Ecto neural progenitor cell (in vitro differentiated cells): ENCODE data around the gene GCK.
A peak's percentile ranks its signal among the peaks of the same experiment; 100 is the strongest.
"Not testable (repeated sequence)": the region's sequence is repeated elsewhere in the genome, so short reads cannot be mapped to it uniquely, and the experiment has no call there.

ENCODE experiments used
- DNase-seq: peaks from one replicate; pipeline ENCODE4 v3.0.0-alpha.2; 2018; ENCODE audit warnings: low spot score

GCK gene

DNA sequence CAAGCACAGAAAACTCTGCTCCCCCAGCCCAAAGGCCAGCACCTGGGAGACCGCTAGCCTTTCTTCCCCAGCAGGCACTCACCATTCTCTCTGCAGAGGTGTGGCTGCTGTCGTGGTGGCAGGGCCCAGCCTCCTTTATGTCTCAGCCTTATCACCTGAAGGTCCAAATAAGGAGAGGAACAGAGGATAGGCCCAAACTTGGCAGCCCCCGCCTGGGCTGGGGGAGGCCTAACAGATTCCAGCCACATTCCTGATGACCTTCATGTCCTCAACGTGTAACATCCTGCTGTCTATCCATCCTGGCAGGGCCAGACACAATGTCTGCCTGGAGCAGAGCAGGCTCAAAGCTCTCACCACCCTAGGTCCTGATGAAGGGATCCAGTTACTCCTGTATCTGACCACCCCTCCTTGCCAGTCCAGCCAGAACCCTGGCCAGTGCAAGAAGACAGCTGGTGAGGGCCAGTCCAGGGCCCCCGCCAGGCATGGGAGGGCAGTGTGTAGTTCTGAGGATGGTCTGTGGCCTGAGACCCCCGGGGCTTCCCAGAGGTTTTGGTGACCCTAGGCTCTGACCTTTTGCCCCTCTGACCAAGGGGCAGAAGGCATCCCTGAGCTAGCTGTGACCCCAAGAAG lies 47.9 kb downstream of the GCK start, which contains the start of gene MYL7:
Gene MYL7 (minus strand): TSS at position 112 of the 630 bp plus-strand sequence. CDS start 27 bp downstream, at position 85.
- no peak for DNase-seq

DNA sequence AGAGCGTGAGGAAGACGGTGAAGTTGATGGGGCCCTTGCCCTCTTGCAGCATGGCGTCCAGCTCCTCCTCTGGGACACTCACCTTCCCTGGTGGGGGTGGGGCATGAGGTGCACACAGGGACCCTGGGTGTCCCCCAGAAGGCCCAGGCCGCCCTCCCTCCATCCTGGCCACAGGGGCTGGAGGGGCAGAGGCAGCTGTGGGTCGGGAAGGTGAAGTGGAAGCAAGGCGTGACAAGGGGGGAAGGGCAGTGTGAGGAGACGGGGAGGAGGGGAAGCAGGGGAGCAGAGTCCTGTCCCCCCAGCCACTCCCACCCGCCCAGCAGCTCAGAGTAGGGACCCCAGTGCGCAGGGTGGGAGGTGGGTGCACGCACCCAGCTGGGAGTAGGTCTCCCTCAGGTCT lies 48.9 kb downstream of the GCK start:
- no peak for DNase-seq

DNA sequence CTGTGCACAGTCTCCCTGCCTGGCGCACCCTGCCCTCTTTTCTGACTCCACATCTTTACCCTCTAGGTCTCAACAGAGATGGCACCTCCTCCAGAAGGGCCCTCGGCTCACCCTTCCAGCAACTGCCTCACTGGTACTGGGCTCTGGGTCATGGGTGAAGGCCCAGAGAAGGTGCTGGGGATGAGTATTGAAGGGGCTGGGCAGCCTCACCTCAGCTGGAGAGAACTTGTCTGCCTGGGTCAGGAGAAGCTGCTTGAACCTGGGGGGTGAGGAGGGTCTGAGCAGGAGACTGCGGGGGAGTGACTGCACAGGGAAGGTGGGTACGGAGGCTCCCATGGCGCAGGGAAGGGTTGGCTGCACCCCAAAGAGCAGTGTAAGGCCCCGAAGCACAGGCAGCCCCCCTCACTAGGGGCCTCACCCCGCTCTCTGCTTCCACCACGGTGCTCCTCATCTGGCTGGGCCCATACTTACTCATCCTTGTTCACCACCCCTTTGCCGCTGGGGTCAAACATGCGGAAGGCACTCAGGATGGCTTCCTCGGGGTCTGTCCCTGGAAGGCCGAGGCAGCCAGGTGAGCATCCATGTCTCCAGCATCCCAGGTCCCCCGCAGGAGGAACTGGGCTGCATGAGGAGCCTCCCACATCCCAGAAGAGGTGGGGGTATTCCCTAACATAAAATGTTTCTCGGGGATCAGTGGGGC lies 49.8 kb downstream of the GCK start:
- DNase-seq: no peak

DNA sequence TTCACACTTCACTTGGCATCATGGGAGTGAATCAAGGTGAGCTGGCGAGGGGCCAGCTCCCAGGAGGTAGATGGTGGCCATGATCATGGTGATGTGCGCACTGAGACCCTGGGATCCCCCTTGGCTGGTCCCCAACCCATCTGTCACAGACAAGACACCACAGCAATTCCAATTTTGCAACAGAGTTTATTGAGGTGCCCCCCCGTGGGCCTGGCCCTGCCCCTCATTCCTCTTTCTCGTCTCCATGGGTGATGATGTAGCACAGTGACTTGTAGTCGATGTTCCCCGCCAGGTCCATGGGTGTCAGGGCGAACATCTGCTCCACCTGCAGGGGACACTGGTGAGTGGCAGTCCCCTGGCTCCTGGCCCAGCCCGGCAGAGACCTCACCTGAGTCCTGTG lies 50.5 kb downstream of the GCK start:
- no peak for DNase-seq

DNA sequence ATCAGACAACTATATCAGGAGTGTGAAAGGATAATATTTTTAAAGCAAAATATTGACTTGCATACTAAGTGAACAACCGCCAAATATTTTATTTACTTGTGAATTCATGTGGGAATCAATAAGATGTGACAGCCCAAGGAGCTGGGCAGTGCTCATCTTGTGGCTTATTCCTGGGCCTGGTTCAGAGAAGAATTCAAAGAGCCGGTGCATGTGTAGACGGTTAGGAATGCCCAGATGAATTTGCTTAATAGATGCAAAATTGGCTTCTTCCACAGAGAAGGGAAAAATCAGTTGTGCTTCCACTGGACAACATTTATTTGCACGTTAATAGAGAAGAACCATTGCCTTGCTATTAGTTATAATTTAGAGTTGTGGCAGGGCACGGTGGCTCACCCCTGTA lies 52.5 kb downstream of the GCK start:
- no peak for DNase-seq

DNA sequence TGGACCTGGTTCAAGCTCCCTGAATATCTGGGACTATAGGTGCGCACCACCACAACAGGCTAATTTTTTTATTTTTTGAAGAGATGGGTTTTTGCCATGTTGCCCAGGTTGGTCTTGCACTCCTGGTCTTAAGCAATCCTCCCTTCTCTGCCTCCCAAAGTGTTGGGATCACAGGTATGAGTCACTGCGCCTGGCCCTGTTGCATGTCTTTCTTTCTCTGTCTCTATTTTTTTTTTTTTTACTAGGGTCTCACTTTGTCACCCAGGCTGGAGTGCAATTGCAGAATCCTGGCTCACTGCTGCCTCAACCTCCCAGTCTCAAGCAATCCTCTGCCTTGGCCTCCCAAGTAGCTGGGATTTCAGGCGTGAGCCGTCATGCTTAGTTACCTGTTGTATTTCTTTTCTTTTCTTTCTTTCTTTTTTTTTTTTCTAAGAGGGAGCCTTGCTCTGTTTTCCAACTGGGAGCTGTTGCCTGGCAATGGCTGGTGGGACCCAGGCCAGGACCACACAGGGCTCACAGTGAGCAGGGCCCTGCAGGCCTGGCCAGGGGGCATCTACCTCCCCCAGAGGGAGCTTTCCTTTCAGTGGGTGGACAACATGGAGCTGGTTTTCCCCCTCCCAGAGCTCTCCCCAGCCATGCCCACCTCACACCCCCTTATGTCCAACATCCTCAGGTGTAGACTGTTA lies 54.2 kb downstream of the GCK start:
- no peak for DNase-seq

DNA sequence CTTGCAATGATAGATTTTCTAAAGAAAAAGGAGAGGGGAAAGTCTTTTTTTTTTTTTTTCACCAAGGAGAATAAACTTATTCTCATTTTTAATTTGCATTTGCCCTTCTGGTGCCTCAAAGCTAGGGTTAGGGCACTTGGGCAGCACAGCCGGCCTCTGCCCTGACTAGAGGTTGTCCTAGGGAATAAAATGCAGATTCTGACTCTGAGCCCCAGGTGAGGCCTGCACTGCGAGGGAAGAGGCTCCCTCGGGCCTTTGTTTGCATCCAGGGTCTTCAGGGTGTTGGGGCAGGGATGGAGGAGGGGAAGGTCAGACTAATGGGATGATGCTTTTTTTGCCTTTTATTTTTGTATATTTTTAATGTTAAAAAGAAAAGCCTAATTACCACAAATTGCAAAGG lies 55.9 kb downstream of the GCK start:
- DNase-seq: no peak

DNA sequence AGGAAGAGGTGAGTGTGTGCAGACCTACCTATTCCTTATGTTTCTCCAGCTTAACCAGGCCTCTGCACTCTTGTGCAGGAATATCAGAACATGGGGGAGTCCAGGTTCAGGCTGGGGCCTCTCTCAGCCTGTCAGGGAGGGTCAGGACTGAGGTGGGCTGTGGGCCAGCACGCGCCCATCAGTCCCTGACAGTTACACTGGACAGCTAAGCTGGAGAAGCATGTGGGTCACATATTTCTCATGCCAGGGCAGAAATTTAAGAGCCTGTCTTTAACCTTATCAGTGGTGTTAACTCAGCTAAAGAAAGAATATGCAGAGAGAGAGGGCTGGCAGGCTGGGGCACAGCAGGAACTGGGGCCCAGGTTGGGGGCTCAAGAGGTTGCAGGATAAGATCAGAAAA lies 57.2 kb downstream of the GCK start:
- DNase-seq: no peak

DNA sequence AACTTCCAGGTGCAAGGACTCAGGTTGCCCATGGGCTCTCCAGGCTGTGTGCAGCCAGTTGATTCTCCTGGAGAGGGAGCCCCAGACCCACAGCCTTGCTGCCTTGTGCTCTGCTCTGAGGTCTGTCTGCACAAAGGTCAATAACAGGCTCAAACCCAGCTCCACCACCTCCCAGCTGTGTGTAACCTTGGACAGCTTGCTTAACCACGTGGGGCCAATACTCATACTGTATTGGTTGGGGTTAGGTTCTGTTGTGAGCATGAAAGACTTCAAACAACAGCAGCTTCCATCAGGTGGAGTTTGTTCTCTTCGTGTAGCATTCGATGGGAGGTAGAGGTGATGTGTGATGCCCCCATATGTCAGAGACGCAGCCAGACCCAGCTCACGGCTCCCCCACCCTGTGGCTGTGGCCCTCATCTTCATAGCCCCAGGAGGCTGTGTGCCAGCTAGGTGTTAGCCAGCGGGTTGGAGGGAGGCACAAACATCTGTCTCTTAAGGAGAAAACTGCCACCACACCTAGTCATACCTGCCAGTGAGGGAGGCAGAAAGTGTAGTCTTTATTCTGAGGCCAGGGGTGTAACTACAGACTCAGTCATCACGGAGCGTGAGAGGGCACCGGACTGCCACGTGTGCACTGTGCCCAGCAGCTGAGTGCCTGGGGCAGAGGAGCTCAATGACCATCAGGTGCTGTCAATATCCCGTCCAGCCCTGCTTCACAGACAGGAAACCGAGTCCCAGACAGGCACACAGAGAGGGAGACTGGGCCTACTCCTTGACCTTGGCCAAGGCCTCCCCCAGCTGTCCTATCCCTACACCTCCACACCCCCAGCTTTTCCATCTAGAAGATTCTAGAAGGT lies 57.8 kb downstream of the GCK start:
- no peak for DNase-seq

DNA sequence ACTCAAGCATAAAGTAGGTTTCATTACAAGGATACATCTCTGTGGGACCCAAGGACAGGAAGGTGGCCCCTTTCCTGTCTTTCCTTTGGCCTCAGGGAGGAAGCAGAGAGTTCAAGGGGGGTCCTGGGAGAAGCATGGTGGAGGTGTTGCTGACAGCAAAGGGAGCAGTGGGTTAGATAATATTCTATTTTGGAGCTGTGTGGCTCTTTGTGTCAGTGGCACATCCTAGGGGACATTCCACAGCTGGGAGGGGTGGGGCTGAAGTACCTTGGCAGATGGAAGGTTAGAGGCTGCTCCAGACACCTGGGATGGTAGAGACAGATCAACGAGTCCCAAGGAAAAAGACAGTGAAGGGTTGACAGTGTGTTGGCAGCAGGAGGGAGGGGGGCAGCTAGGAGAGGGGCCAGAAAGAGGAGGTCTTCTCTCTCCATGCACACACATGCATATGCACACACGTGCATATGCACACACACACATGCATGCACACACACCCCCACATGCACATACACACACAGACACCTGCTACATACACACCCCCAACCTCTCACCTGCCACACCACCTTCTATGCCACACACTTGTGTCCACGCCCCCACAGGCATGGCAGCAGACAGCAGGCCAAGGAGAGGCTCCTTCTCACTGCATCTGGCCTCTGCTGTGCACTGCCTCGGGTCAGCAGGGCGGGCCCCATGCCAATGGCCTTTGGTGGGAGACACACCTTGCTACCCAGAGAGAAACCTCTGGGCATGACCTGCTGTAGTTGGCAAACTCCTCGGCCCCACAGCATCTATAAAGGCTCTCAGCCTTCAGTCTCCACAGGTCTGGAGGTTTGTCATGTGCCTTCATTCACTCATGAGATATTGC lies 60.3 kb downstream of the GCK start:
- DNase-seq: no peak

DNA sequence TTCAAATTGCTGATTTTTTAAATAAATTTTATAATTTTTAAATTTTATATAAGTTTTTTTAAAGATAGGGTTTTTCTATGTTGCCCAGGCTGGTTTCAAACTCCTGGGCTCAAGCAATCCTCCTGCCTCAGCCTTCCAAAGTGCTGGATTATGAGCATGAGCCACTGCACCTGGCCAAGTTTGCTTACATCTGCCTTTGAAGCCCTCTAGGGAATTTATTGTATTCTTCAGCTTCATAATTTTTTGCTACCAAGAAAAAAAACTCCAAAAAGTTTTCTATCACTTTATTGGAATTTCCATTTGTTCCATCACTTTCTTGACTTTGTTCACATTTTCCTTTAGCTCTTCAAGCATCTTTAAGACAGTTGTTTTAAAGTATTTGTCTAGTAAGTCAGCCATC lies 62.1 kb downstream of the GCK start:
- DNase-seq: no peak

DNA sequence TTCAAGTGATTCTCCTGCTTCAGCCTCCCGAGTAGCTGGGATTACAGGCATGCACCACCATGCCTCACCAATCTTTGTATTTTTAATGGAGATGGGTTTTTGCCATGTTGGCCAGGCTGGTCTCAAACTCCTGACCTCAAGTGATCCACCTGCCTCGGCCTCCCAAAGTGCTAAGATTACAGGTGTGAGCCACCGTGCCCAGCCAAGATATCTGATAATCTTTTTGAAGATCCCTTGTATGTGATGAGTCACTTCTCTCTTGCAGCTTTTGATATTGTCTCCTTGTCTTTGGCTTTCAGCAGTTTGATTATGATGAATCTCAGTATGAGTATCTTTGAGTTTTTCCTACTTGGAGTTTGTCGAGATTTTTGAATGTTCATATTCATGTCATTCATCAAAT lies 62.7 kb downstream of the GCK start:
- not testable (repeated sequence) for DNase-seq

DNA sequence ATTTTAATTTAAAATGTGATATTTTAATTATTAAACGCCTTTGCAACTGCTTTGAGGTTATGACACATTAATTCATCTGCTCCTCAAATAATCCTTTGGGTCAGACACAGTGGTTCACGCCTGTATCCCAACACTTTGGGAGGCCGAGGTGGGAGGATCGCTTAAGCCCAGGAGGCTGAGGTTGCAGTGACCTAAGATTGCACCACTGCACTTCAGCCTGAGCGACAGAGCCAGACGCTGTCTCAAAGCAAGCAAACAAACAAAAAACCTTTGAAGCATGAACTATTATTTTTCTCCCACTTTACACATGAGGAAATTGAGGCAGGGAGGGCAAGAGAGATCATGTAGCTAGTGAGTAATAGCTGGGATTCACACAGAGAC lies 64.4 kb downstream of the GCK start:
- no peak for DNase-seq

DNA sequence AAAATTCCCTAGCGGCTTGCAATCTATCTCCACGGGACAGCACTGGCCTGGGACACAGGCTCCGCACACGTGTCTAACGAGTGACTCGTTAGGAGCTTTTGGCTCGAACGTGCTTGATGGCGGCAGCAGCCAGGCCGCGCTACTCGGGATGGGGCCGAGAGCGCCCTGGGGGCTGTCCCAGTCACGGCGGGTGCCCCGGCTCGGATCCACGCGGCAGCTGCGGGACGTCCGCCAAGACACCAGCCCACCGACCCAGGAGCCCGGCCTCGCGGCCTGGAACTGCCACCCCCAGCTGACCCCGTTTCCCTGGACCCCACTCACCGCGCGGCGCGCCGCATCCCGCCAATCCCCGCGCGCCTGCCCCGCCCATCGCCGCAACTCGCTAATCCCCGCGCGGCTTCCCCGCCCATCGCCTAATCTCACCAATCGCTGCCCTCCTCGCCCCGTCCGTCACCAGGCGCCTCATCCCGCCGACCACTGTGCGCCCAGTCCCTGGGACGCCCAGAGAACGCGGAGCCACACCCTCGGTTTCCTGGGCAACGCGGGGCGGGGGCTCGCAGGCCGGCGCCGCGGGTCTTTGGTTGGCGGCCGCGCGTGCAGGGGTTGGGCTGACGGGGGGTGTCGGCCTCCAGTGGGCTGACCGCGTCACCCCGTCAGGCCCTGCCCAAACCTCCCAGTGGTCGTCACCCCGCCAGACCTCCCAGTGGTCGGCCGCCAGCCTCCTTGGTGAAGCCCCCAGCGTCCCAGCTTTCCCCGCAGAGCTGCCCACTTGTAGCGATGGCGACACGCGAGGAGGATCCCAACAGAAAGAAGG lies 65.8 kb downstream of the GCK start, which contains the start of gene POLD2:
Gene POLD2 (minus strand): TSS at position 359 of the 814 bp plus-strand sequence. CDS start 1,495 bp downstream, outside the sequence.
- peak; percentile 99 for DNase-seq

DNA sequence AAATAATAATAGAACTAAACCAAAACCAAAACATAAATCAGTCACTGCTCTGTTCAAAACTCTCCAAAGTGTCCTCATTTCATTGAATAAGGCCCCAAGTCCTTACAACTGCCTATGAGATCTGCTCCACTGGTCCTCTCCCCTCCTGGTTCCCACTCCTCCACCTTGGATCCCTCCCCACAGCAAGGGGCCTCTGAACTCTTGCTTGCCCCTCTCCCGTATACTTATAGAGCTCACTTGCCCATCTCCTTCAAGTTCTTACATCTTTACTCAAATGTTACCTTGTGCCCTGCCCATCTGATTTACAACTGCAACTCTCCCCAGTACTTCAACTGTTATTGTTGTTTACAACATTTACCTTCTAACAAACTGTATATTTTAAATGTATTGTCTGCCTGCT lies 66.7 kb downstream of the GCK start:
- no peak for DNase-seq

DNA sequence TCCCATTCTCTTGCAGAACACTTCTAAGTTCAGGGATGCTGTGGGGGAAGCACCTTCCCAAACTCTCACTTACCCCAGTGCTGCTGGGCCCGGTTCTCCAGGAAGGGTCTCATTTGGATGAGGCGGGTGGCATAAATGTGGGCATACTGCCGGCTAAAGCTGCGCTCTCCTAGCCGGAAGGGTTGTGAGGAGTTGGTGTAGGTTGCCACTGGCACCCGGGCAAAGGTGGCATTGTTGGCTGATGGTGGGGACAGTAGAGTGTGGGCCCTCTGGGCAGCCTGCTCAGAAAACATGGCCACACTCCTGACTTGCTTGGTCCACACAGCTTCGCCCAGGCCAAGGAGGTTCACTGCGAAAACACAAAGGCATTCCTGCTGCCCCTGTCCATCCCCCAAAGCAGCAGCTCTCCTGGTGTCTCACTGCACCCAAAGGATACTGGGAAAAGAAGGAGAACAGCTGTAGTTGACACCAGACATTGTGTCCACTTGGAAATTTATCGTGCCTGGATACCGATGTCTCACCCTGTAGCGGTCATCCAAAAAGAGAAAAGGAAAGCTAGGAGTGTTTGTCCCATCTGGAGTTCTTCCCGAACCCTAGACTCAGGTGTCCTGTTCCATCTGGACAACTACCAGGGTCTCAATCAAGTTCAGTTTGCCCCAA lies 67.3 kb downstream of the GCK start:
- no peak for DNase-seq

DNA sequence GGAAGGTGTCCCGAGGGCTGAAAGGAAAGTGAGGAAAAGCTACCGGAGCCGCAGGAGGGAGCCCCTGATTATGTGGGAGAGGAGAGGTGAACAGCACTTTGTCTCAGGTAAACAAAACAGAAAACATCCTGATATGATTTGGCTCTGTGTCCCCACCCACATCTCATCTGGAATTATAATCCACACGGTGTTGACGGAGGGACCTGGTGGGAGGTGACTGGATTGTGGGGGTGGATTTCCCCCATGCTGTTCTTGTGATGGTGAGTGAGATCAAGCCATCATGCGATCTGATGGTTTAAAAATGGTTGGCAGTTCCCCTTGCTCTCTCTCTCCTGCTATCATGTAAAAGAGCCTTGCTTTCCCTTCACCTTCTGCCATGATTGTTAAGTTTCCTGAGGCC lies 68.8 kb downstream of the GCK start:
- DNase-seq: no peak

DNA sequence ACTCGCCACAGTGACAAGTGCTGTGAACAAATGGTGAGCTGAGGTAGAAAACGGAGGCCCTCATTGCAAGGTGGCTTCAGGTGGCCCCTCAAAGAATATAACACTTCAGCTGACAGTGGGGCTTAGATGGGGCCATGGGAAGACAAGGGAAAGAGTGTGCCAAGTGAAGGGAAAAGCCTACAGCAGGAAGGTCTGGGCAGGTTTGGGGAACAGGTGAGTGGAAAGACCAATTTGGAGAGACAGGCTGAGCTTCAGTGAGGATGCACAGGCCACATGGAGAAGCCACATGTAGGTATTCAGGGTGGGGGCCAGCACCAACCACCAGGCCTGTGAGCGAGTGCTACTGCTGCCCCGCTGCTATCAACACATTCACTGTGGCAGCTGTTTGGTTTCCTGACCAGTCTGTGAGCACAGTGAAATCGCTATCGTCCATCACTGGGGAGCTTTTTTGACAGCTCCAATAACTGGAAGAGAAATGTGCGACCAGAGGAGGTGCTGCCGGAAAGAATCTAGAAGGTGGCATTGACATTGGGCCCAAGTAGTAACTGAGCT lies 69.3 kb downstream of the GCK start:
- DNase-seq: no peak

DNA sequence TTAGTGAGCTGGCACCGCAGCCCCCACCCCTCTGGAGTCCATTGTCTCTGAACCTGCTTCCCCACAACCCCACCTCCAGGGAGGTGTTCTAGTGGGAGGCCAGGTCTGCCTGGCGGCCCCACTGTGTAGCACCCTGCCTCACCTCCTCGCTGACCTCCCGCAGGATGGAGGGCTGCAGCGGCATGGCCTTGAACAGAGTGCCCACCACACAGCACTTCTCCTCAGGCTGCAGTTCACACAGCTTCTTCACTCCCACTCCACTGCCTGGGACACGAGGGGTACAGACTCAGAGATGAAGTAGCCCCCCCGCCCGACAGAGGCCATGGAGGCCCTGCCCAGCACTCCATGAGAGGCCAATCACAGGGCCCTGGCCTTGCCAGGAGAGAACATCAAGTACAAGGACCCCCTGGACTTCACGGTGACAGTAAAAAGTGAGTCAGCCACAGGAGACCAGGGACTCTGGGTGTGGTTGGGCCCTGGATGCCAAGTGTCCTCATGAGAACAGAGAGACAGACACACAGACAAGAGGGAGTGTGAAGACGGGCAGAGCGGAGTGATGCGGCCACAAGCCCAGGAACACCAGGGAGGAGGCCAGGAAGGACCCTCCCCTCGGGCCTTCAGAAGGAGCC lies 71.3 kb downstream of the GCK start:
- no peak for DNase-seq
